ENCODE measurements around the gene ATAD3C. TPM values are rescaled to one million over a fixed set of nuclear protein-coding genes. Genes with fewer than 3 reads are reported as not detected.
"Not testable (repeated sequence)": the region's sequence is repeated elsewhere in the genome, so short reads cannot be mapped to it uniquely, and the experiment has no call there.

Gene ATAD3C
- polyA plus RNA-seq, 2 donors: 1.8 to 2.1 TPM

DNA sequence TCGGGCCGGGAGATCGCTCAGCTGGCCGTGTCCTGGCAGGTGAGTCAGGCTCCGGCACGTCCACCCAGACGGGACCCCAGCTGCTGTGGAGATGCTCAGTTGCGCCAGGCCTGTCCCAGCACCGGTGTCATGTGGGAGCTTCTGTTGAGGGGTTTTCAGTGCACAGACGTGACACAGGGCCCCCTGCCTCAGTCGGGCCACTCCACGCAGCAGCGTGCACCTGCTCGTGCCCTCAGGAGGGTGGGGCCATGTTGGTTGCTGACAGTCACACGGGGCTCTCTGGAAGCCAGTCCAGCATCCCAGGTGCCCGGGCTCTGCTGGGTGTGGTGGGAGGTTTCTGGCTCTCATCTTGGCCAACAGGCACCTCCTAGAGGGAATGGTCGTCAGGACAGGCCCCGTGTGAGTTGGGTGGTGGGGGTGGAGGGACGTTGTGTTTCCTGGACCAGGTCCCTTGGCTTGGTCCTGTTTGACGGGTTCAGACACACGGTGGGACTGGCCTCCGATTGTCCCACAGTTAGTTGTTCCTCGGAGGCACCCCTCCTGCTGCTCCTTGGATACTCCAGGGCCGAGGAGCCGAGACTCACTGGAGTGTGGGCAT lies 41.2 kb downstream of the ATAD3C start:
- Histone ChIP-seq H3K4me1 (ENCODE audit: control insufficient read depth in 2 of 2, insufficient read depth in 2 of 2, low read length in 1 of 2) (no peaks in the 10 kb centered on the region), H3K27me3 (ENCODE audit: control insufficient read depth in 1 of 2, insufficient read depth in 2 of 2, low read length in 2 of 2) (no peaks in the 10 kb centered on the region), H3K27ac (ENCODE audit: low read depth in 2 of 2, low read length in 1 of 2) (no peak overlapping the region), H3K4me3 (ENCODE audit: low read depth in 1 of 2, low read length in 2 of 2) (no peak overlapping the region), H3K9me3 (ENCODE audit: control insufficient read depth in 2 of 2, insufficient read depth in 1 of 2, low read depth in 1 of 2, low read length in 1 of 2) (peaks cover 0 to 6% of the 10 kb centered on the region in 2 donors), H3K36me3 (ENCODE audit: control insufficient read depth in 2 of 2, insufficient read depth in 2 of 2, low read length in 1 of 2) (peaks cover 4 to 42% of the 10 kb centered on the region in 2 donors)
- WGBS, 2 donors: 93 to 96% methylated on average over 18 to 21 of the region's 25 CpGs

DNA sequence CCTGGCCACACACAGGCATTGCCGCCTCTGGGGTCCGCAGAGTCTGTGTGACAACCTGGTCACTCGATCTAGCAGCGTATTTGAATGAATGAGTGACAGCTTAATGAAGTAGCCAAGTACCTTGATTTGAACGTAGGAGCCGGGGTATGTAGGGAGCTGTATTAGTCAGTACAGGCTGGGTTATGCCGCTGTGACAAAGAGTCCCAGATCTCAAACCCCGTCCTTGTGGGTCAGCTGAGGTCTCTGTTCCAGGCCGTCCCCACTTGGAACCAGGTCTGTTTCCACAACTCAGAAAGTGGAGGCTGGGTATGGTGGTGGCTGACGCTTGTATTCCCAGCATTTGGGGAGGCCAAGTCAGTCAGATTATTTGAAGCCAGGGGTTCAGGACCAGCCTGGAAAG lies 42.1 kb downstream of the ATAD3C start:
- peaks cover 4 to 45% of the 10 kb centered on the region in 2 donors for H3K36me3 ChIP-seq (ENCODE audit: control insufficient read depth in 2 of 2, insufficient read depth in 2 of 2, low read length in 1 of 2)
- no peak overlapping the region for H3K4me3 ChIP-seq (ENCODE audit: low read depth in 1 of 2, low read length in 2 of 2)
- no peaks in the 10 kb centered on the region for H3K27me3 ChIP-seq (ENCODE audit: control insufficient read depth in 1 of 2, insufficient read depth in 2 of 2, low read length in 2 of 2)
- no peaks in the 10 kb centered on the region for H3K4me1 ChIP-seq (ENCODE audit: control insufficient read depth in 2 of 2, insufficient read depth in 2 of 2, low read length in 1 of 2)
- 97 to 98% methylated on average over 10 of the region's 10 CpGs for WGBS, 2 donors
- H3K9me3 ChIP-seq (ENCODE audit: control insufficient read depth in 2 of 2, insufficient read depth in 1 of 2, low read depth in 1 of 2, low read length in 1 of 2): peaks cover 0 to 6% of the 10 kb centered on the region in 2 donors
- H3K27ac ChIP-seq (ENCODE audit: low read depth in 2 of 2, low read length in 1 of 2): no peak overlapping the region

DNA sequence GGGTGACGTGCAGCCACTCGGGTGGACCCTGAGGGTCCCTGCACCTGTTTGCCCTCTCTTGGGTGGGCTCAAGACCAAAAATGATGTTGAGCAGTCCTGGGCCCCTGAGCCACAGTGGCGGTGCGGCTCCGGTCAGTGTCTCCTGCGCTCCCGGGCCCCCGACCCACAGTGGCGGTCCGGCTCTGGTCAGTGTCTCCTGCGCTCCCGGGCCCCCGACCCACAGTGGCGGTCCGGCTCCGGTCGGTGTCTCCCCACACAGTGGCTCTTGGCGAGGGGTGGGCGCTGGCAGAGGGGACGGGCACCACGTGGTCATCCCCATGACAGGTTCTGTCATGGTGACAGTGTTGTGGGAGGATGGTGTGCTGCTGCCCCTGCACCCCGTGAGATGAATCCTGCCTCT lies 44.8 kb downstream of the ATAD3C start:
- not testable (repeated sequence) for H3K4me3 ChIP-seq (ENCODE audit: low read depth in 1 of 2, low read length in 2 of 2); H3K9me3 ChIP-seq (ENCODE audit: control insufficient read depth in 2 of 2, insufficient read depth in 1 of 2, low read depth in 1 of 2, low read length in 1 of 2); H3K27me3 ChIP-seq (ENCODE audit: control insufficient read depth in 1 of 2, insufficient read depth in 2 of 2, low read length in 2 of 2); H3K4me1 ChIP-seq (ENCODE audit: control insufficient read depth in 2 of 2, insufficient read depth in 2 of 2, low read length in 1 of 2); H3K27ac ChIP-seq (ENCODE audit: low read depth in 2 of 2, low read length in 1 of 2)
- H3K36me3 ChIP-seq (ENCODE audit: control insufficient read depth in 2 of 2, insufficient read depth in 2 of 2, low read length in 1 of 2): peaks cover 4 to 34% of the 10 kb centered on the region in 2 donors
- 98 to 99% methylated on average over 19 to 22 of the region's 22 CpGs for WGBS, 2 donors

DNA sequence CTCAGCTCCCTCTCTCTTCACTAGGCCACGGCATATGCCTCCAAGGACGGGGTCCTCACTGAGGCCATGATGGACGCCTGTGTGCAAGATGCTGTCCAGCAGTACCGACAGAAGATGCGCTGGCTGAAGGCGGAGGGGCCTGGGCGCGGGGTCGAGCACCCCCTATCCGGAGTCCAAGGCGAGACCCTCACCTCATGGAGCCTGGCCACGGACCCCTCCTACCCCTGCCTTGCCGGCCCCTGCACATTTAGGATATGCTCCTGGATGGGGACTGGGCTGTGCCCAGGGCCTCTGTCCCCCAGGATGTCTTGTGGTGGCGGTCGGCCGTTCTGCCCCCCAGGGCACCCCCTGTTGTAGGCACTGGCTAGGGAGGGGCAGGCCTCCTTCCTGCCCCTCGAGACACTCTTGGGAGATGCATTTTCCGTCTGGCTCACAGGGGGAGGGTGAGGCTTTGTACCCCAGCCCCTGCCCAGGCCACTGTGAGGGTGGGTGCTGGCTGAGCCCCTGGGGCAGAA lies 46.0 kb downstream of the ATAD3C start:
- H3K4me3 ChIP-seq (ENCODE audit: low read depth in 1 of 2, low read length in 2 of 2); H3K27ac ChIP-seq (ENCODE audit: low read depth in 2 of 2, low read length in 1 of 2); H3K4me1 ChIP-seq (ENCODE audit: control insufficient read depth in 2 of 2, insufficient read depth in 2 of 2, low read length in 1 of 2); H3K27me3 ChIP-seq (ENCODE audit: control insufficient read depth in 1 of 2, insufficient read depth in 2 of 2, low read length in 2 of 2); H3K9me3 ChIP-seq (ENCODE audit: control insufficient read depth in 2 of 2, insufficient read depth in 1 of 2, low read depth in 1 of 2, low read length in 1 of 2): not testable (repeated sequence)
- H3K36me3 ChIP-seq (ENCODE audit: control insufficient read depth in 2 of 2, insufficient read depth in 2 of 2, low read length in 1 of 2): peaks cover 0 to 23% of the 10 kb centered on the region in 2 donors
- WGBS, 2 donors: 89 to 96% methylated on average over 17 to 18 of the region's 18 CpGs

DNA sequence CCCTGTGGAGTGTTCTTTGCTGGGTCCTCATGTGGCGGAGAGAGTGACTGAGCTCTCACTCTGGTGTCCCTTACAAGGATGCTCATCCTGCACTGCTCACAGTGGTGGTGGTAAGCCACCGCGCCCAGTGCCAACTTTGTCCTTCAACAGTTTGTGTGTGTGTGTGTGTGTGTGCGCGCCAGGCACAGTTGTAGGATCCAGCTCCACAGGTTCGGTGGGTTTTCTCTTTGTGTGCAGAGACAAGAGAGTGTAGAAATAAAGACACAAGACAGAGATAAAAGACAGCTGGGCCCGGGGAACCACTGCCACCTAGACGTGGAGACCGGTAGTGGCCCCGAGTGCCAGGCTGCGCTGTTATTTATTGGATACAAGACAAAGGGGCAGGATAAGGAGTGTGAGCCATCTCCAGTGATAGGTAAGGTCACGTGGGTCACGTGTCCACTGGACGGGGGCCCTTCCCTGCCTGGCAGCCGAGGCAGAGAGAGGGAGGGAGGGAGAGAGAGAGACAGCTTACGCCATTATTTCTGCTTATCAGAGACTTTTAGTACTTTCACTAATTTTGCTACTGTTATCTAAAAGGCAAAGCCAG lies 55.4 kb downstream of the ATAD3C start:
- not testable (repeated sequence) for H3K27me3 ChIP-seq (ENCODE audit: control insufficient read depth in 1 of 2, insufficient read depth in 2 of 2, low read length in 2 of 2); H3K9me3 ChIP-seq (ENCODE audit: control insufficient read depth in 2 of 2, insufficient read depth in 1 of 2, low read depth in 1 of 2, low read length in 1 of 2); H3K36me3 ChIP-seq (ENCODE audit: control insufficient read depth in 2 of 2, insufficient read depth in 2 of 2, low read length in 1 of 2); H3K4me1 ChIP-seq (ENCODE audit: control insufficient read depth in 2 of 2, insufficient read depth in 2 of 2, low read length in 1 of 2); H3K4me3 ChIP-seq (ENCODE audit: low read depth in 1 of 2, low read length in 2 of 2)
- H3K27ac ChIP-seq (ENCODE audit: low read depth in 2 of 2, low read length in 1 of 2): peak overlapping the region in 1 of 2 donors; percentile 81
- WGBS, 2 donors: 24 to 25% methylated on average over 16 of the region's 16 CpGs

DNA sequence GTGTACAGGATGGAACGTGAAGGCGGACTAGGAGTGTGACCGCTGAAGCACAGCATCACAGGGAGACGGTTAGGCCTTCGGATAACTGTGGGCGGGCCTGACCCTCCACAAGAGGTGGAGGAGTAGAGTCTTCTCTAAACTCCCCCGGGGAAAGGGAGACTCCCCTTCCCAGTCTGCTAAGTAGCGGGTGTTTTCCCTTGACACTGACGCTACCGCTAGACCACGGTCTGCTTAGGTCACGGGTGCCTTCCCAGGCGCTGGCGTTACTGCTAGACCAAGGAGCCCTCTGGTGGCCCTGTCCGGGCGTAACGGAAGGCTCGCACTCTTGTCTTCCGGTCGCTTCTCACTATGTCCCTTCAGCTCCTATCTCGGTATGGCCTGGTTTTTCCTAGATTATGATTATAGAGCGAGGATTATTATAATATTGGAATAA lies 55.9 kb downstream of the ATAD3C start:
- not testable (repeated sequence) for H3K27me3 ChIP-seq (ENCODE audit: control insufficient read depth in 1 of 2, insufficient read depth in 2 of 2, low read length in 2 of 2); H3K9me3 ChIP-seq (ENCODE audit: control insufficient read depth in 2 of 2, insufficient read depth in 1 of 2, low read depth in 1 of 2, low read length in 1 of 2); H3K4me3 ChIP-seq (ENCODE audit: low read depth in 1 of 2, low read length in 2 of 2); H3K4me1 ChIP-seq (ENCODE audit: control insufficient read depth in 2 of 2, insufficient read depth in 2 of 2, low read length in 1 of 2); H3K36me3 ChIP-seq (ENCODE audit: control insufficient read depth in 2 of 2, insufficient read depth in 2 of 2, low read length in 1 of 2)
- WGBS, 2 donors: 13 to 21% methylated on average over 13 to 17 of the region's 22 CpGs
- peak overlapping the region in 1 of 2 donors; percentile 81 for H3K27ac ChIP-seq (ENCODE audit: low read depth in 2 of 2, low read length in 1 of 2)

DNA sequence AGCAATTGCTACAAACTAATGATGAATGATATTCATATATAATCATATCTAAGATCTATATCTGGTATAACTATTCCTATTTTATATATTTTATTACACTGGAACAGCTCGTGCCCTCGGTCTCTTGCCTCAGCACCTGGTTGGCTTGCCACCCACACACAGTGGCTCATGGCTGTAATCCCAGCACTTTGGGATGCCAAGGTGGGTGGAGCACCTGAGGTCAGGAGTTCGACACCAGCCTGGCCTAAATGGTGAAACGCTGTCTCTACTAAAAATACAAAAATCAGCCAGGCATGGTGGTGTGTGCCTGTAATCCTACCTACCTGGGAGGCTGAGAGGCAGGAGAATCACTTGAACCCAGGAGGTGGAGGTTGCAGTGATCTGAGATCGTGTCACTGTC lies 56.3 kb downstream of the ATAD3C start:
- not testable (repeated sequence) for H3K4me3 ChIP-seq (ENCODE audit: low read depth in 1 of 2, low read length in 2 of 2); H3K9me3 ChIP-seq (ENCODE audit: control insufficient read depth in 2 of 2, insufficient read depth in 1 of 2, low read depth in 1 of 2, low read length in 1 of 2); H3K36me3 ChIP-seq (ENCODE audit: control insufficient read depth in 2 of 2, insufficient read depth in 2 of 2, low read length in 1 of 2); H3K27me3 ChIP-seq (ENCODE audit: control insufficient read depth in 1 of 2, insufficient read depth in 2 of 2, low read length in 2 of 2); H3K4me1 ChIP-seq (ENCODE audit: control insufficient read depth in 2 of 2, insufficient read depth in 2 of 2, low read length in 1 of 2)
- WGBS, 2 donors: 47 to 58% methylated on average over 5 of the region's 5 CpGs
- H3K27ac ChIP-seq (ENCODE audit: low read depth in 2 of 2, low read length in 1 of 2): peak overlapping the region in 1 of 2 donors; percentile 76

DNA sequence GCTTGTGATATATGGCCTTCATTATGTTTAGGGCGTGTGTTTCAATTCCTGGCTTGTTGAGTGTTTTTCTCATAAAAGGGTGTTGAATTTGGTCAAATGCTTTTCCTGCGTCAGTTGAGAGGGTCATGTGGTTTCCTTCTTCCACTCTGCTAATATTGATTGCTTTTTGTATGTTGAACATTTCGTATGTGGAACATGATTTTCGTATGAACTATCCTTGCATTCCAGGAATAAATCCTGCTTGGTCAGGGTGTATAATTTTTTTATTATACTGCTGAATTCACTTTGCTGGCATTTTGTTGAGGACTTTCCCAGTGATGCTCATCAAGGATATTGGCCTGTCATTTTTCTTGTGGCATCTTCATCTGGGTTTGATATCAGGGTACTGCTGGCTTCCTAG lies 57.8 kb downstream of the ATAD3C start:
- Histone ChIP-seq H3K9me3 (ENCODE audit: control insufficient read depth in 2 of 2, insufficient read depth in 1 of 2, low read depth in 1 of 2, low read length in 1 of 2) (no peaks in the 10 kb centered on the region), H3K36me3 (ENCODE audit: control insufficient read depth in 2 of 2, insufficient read depth in 2 of 2, low read length in 1 of 2) (no peaks in the 10 kb centered on the region), H3K27me3 (ENCODE audit: control insufficient read depth in 1 of 2, insufficient read depth in 2 of 2, low read length in 2 of 2) (no peaks in the 10 kb centered on the region), H3K27ac (ENCODE audit: low read depth in 2 of 2, low read length in 1 of 2) (no peak overlapping the region), H3K4me3 (ENCODE audit: low read depth in 1 of 2, low read length in 2 of 2) (no peak overlapping the region), H3K4me1 (ENCODE audit: control insufficient read depth in 2 of 2, insufficient read depth in 2 of 2, low read length in 1 of 2) (peaks cover 0 to 2% of the 10 kb centered on the region in 2 donors)
- 91 to 93% methylated on average over 4 of the region's 4 CpGs for WGBS, 2 donors

DNA sequence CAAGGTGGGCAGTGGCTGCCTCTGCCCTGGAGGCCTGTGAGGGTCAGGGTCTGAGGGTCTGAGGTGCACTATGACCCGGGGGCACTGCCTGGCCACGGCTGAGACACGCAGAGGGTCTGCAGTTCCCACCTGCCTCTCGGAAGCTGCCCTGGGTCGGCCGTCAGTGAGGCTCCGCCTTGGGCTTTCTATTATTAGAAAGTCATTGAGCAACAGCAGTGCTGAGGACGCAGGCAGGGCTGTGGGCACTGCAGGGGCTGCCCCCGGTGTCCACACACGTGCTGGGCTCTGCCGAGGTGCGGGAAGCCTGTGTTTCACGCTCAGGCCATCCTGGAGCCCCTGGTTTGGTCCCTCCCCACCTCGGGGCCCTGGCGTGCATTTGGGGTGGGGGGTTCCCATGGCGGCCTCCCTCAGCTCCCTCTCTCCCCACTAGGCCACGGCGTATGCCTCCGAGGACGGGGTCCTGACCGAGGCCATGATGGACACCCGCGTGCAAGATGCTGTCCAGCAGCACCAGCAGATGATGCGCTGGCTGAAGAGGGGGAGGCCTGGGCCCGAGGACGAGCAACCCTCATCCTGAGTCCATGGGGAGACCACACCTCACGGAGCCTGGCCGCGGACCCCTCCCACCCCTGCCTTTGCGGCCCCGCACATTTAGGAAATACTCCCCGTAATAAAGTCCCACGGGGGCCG lies 59.4 kb downstream of the ATAD3C start:
- 78 to 82% methylated on average over 22 to 32 of the region's 34 CpGs for WGBS, 2 donors

More for the DNA sequence above, 59.4 kb downstream of the ATAD3C start:
- H3K27ac ChIP-seq (ENCODE audit: low read depth in 2 of 2, low read length in 1 of 2); H3K9me3 ChIP-seq (ENCODE audit: control insufficient read depth in 2 of 2, insufficient read depth in 1 of 2, low read depth in 1 of 2, low read length in 1 of 2); H3K4me1 ChIP-seq (ENCODE audit: control insufficient read depth in 2 of 2, insufficient read depth in 2 of 2, low read length in 1 of 2); H3K27me3 ChIP-seq (ENCODE audit: control insufficient read depth in 1 of 2, insufficient read depth in 2 of 2, low read length in 2 of 2); H3K4me3 ChIP-seq (ENCODE audit: low read depth in 1 of 2, low read length in 2 of 2); H3K36me3 ChIP-seq (ENCODE audit: control insufficient read depth in 2 of 2, insufficient read depth in 2 of 2, low read length in 1 of 2): not testable (repeated sequence)

All from esophagus (tissue), 2 donors.